COLO668 (cell line): ENCODE results near the gene AFG1L.
"Not testable (repeated sequence)": the region's sequence is repeated elsewhere in the genome, so short reads cannot be mapped to it uniquely, and the experiment has no call there.

ENCODE experiments used
- DNase-seq: peaks from one replicate; lab custom pipeline; 2025; ENCODE audit not compliant: unreplicated experiment; lab: John Stamatoyannopoulos, UW

The AFG1L gene

DNA sequence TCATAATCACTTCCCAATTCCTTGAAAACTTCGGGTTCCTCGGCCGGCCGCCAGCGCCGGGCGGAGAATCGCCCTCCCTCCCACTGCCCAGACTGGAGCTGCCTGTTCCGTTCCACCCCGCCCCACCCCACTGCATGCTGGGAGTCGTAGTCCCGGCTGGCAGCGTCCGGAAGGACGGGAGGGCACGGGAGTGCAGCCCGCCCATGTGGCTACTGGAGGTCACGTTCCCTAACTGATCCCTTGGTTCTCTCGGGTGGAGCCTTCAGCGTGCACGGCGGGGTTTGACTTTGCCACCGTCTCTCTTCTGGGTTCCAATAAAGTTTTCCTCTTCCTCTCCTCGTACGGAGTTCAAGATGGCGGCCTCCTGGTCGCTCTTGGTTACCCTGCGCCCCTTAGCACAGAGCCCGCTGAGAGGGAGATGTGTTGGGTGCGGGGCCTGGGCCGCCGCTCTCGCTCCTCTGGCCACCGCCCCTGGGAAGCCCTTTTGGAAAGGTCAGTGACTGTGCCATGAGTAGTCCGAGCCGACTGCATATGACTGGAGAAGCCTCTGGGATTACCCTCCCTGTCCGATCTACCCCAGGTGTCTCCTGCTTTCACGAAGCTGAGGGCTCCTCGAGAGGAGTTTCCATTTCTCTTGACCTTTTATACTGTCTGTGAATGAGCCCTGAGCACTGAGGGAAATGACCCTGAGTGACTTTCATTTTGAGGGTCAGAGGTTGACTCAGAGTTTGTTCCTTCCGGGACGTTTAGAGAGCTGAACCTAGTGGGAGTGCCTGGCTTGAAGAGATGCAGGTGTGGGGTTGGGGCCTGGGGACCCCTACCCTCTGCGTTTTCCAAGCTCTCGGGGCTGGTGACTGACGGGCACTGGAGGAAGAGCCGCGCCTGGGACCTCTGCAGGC, at the start of gene AFG1L:
TSS of gene AFG1L (plus strand) at position 328 of the 899 bp plus-strand sequence. CDS start at position 354, 26 bp downstream.
- DNase-seq: peak; percentile 74

DNA sequence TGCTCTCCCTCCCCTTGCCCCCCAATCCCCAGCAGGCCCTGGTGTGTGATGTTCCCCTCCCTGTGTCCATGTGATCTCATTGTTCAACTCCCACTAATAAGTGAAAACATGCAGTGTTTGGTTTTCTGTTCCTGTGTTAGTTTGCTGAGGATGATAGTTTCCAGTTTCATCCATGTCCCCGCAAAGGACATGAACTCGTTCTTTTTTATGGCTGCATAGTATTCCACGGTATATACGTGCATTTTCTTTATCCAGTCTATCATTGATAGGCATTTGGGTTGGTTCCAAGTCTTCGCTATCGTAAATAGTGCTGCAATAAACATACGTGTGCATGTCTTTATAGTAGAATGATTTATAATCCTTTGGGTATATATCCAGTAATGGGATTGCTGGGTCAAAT, 49.8 kb upstream of the AFG1L start:
- DNase-seq: not testable (repeated sequence)

DNA sequence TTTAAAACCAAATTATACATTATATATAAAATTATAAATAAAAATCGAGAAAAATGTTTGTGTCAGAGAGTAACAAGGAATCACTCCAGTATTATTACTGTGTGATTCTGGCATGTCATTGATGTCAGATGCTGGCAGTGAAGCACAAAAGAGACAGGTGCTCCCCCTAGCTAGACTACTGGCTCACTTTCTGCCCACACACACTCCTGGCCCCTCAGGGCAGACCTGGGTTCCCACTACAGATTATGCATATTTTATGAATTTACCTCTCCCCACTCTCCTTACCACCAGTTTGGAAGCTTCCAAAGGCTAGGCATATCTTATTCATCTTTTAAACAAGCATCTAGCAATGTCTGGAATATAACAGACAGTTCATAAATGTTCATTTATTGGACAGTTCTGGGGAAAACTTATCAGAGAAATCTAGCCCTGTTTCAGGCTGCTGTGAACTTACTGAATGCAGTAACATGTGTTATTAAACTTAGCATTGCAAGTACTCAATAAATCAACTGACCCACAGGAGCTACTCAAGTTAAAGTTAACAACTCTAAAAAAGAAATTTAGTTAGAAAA, 46.8 kb upstream of the AFG1L start:
- DNase-seq: no peak

DNA sequence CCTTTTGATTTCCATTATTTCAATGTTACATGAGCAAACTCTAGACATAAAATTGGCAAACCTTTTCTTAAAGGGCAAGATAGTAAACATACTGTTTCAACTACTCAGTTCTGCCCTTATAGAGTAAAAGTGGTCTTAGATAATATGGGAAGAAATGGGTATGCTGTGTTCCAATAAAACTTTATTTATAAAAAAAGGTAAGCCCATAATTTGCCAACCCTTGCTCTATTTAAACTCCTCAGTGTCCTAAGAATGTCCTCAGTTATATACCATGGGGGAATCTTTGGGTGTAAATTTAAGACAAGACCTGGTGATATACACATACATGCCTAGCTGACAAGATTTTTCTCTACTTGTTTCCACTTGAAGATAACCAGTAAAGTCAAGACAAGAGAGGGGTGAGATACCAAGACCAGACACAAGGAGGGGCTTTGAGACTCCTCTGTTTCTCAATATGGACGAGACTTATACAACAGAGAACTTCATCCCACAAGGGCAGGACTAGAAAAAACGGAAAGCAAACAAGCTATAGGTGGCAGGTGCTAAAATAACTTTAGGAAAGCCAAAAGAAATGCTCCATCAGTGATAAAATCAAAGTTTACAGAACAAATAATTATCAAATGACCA, 44.5 kb upstream of the AFG1L start:
- DNase-seq: no peak

DNA sequence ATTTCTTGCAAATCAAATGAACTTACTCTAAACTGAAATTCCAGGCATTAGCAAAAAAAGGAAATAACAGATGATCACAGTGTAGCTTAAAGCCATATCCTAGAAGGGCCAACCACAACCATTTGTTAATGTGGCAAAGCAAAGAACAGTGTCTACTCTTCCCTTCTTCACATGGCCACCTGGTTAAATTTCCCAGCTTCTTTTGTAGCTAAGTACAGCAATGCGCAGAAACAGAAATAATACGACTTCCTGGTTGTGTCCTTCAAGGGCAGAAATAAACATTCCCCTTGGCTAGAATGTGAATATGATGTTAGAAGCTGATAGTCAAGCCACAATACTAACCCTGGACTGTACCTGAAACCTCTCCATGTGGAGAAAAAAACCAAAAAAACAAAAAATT, 43.6 kb upstream of the AFG1L start:
- DNase-seq: no peak

DNA sequence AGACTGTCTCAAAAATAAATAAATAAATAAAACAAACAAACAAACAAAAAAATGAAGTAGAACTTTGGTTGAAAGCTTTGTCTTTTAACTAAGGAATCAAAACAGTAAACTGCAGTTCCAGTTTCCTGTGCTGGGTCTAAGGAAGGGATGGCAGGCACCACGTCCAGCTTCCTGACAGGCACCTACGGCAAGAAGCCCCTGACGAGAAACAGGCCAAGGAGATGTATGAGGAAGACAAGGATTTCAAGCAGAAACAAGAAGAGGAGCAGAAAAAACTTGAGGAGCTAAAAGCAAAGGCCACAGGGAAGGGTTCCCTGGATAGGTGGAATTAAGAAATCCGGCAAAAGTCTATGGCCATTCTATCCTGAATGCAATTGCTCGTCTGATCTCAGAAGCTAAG, 42.8 kb upstream of the AFG1L start:
- no peak for DNase-seq

- no peak for DNase-seq
Measured at GRCh38 chr6:108253241-108253640, 41.6 kb upstream of the AFG1L start.

- no peak for DNase-seq
Measured at GRCh38 chr6:108254433-108255410, 40.1 kb upstream of the AFG1L start.

GRCh38 chr6:108260126-108260808, 34.6 kb upstream of the AFG1L start:
- DNase-seq: peak; percentile 25

GRCh38 chr6:108260809-108261569, 33.9 kb upstream of the AFG1L start, which contains the start of gene SNX3:
Gene SNX3, minus strand, starts transcription at chr6:108261040. Its CDS starts 119 bp downstream, at chr6:108260921.
- DNase-seq: peak; percentile 91

GRCh38 chr6:108263371-108263770, 31.5 kb upstream of the AFG1L start:
- no peak for DNase-seq

GRCh38 chr6:108268845-108269244, 26.0 kb upstream of the AFG1L start:
- DNase-seq: no peak

GRCh38 chr6:108269955-108270354, 24.9 kb upstream of the AFG1L start:
- not testable (repeated sequence) for DNase-seq

DNA sequence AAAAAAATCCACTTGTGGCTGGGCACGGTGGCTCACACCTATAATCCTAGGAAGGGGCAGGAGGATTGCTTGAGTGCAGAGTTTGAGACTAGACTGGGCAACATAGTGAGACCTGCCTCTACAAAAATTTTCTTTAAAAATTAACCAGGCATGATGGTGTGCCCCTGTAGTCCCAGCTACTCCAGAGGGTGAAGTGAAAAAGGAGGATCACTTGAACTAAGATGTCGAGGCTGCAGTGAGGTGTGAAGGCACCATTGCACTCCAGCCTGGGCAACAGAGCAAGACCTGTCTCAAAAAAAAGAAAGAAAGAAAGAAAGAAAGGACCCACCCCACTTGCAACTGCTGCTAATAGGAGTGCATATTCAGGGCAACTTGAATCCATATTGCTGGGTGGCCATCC, 20.3 kb upstream of the AFG1L start:
- DNase-seq: no peak

DNA sequence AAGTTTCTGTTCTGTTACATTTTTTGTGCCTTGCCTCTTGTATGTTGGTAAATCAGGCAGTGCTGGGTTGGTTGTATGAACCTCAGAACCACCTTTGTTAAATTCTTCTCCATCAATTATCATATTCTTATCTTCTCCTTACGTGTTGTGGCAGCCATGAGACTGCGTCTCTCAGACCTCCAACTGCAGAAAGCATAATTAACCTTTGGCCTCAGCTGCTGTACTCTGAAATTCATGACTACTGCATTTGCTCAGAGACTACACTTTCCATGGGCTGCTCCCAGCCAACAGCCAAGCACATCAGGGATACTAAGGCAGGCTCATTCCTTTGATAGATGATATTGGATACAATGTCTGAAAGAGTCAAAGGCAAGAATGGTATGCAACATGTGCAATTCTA, 18.9 kb upstream of the AFG1L start:
- no peak for DNase-seq

- DNase-seq: no peak
Measured at GRCh38 chr6:108277295-108277694, 17.6 kb upstream of the AFG1L start.

- no peak for DNase-seq
Measured at GRCh38 chr6:108277831-108278230, 17.0 kb upstream of the AFG1L start.

DNA sequence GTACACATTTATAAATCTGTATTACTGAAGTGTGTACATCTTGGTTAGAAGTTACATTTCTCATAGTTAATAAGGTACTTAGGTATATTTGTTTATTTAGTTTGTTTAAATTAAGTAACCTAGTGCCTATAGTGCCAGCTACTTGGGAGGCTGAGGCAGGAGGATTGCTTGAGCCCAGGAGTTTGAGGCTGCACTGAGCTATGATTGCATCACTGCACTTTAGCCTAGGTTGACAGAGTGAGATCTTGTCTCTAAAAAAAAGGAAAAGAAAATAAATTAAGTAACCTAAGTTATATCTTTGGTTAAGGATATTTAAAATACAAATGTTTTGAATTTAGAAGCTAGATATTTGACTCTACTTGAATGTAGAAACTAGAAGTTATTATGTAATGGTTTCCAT, 9.5 kb upstream of the AFG1L start:
- DNase-seq: no peak

GRCh38 chr6:108286366-108286765, 8.5 kb upstream of the AFG1L start:
- no peak for DNase-seq
